HG03439 (cell line): ENCODE measurements around the gene CORO6.

ENCODE experiments used
- ATAC-seq: cut with Tn5 transposase; IDR thresholded peaks from one replicate; pipeline ENCODE4 v1.9.1; 2021; ENCODE audit warnings: mild to moderate bottlenecking, moderate library complexity; ENCODE audit not compliant: unreplicated experiment

Gene CORO6

GRCh38 chr17:29578626-29579485, 43.9 kb downstream of the CORO6 start:
- ATAC-seq: no peak

- no peak for ATAC-seq
Observed at GRCh38 chr17:29577385-29578211, 45.1 kb downstream of the CORO6 start.

- no peak for ATAC-seq
Observed at GRCh38 chr17:29577001-29577370, 45.7 kb downstream of the CORO6 start.

GRCh38 chr17:29576214-29577000, 46.3 kb downstream of the CORO6 start:
- ATAC-seq: no peak

- no peak for ATAC-seq
Observed at GRCh38 chr17:29575511-29576213, 47.0 kb downstream of the CORO6 start.

- ATAC-seq: no peak
Observed at GRCh38 chr17:29574732-29575510, 47.8 kb downstream of the CORO6 start.

GRCh38 chr17:29573871-29574731, 48.6 kb downstream of the CORO6 start:
- no peak for ATAC-seq

- ATAC-seq: no peak
Observed at GRCh38 chr17:29573558-29573869, 49.2 kb downstream of the CORO6 start.

- peak; percentile 28 for ATAC-seq
Observed at GRCh38 chr17:29572691-29573557, 49.8 kb downstream of the CORO6 start.

GRCh38 chr17:29571883-29572681, 50.6 kb downstream of the CORO6 start:
- ATAC-seq: no peak

- no peak for ATAC-seq
Observed at GRCh38 chr17:29571486-29571882, 51.2 kb downstream of the CORO6 start.

- ATAC-seq: no peak
Observed at GRCh38 chr17:29570521-29570920, 52.2 kb downstream of the CORO6 start.

- no peak for ATAC-seq
Observed at GRCh38 chr17:29569245-29569950, 53.3 kb downstream of the CORO6 start.

GRCh38 chr17:29568331-29569244, 54.1 kb downstream of the CORO6 start, which contains the start of gene TP53I13:
TP53I13 (plus strand) TSS chr17:29568701; CDS start chr17:29568759, 58 bp downstream.
- ATAC-seq: peak; percentile 36

GRCh38 chr17:29567554-29568330, 55.0 kb downstream of the CORO6 start:
- ATAC-seq: peak; percentile 35
